IMR-90 (cell line): ENCODE measurements around the gene EPS8. TPM values are rescaled to one million over a fixed set of nuclear protein-coding genes. Genes with fewer than 3 reads are reported as not detected.

Source experiments
- ATAC-seq: fragments of 200-7000 bp; cut with Tn5 transposase; 2 replicates; pipeline ENCODE4 v1.9.1; 2020; ENCODE audit warnings: low read depth, mild to moderate bottlenecking, moderate library complexity
- BruUV-seq: library from RNA; stranded (reverse); fragments of 400-500 nt; replicated peaks from 2 replicates; lab custom pipeline; 2021; lab: Mats Ljungman, UMichigan
- CTCF ChIA-PET: fragments of 300-600 bp; formaldehyde crosslinking; extraction: SDS; loops from one replicate; lab custom pipeline; 2021; ENCODE audit warnings: antibody characterized with exemption; lab: Yijun Ruan, JAX
- POLR2A ChIA-PET: fragments of 300-600 bp; sonication (Branson Sonifier 250); formaldehyde crosslinking; loops from one replicate; lab custom pipeline; 2022; ENCODE audit warnings: antibody characterized with exemption; ENCODE audit not compliant: unreplicated experiment; lab: Charles Lee
- DNase-seq: peaks from one replicate; pipeline ENCODE4 v3.0.0; 2013
- H2AFZ ChIP-seq: replicated peaks from 2 replicates; pipeline ENCODE3; 2013; ENCODE audit warnings: low read length, mild to moderate bottlenecking; ENCODE audit not compliant: poor library complexity
- H2AK5ac ChIP-seq: 2 replicates; pipeline ENCODE4 v1.6.1; 2013; ENCODE audit warnings: low read depth, low read length, inconsistent platforms
- H2AK9ac ChIP-seq: replicated peaks from 2 replicates; pipeline ENCODE3; 2013; ENCODE audit warnings: mild to moderate bottlenecking, low read depth, low read length, moderate library complexity; ENCODE audit not compliant: poor library complexity
- H2BK120ac ChIP-seq: 2 replicates; pipeline ENCODE4 v1.6.1; 2013; ENCODE audit warnings: low read depth, low read length, inconsistent platforms
- H2BK15ac ChIP-seq: 3 replicates; pipeline ENCODE4 v1.6.1; 2013; ENCODE audit warnings: low read depth, low read length, inconsistent platforms
- H2BK20ac ChIP-seq: 2 replicates; pipeline ENCODE4 v1.6.1; 2013; ENCODE audit warnings: low read depth, mild to moderate bottlenecking, inconsistent platforms, low read length, moderate library complexity
- H2BK5ac ChIP-seq: 2 replicates; pipeline ENCODE4 v1.6.1; 2013; ENCODE audit warnings: mild to moderate bottlenecking, low read depth, low read length, inconsistent platforms; ENCODE audit not compliant: poor library complexity, severe bottlenecking
- H3K14ac ChIP-seq: replicated peaks from 2 replicates; pipeline ENCODE4 v1.6.1; 2013; ENCODE audit warnings: low read depth, low read length, inconsistent platforms
- H3K18ac ChIP-seq: 2 replicates; pipeline ENCODE4 v1.6.1; 2013; ENCODE audit warnings: low read depth, low read length, control low read depth
- H3K23ac ChIP-seq: 2 replicates; pipeline ENCODE4 v1.6.1; 2013; ENCODE audit warnings: low read depth, low read length, inconsistent platforms
- H3K27ac ChIP-seq: 2 replicates; pipeline ENCODE4 v1.5.1; 2013; ENCODE audit warnings: mild to moderate bottlenecking, control low read depth, low read length; ENCODE audit not compliant: insufficient read depth
- H3K27me3 ChIP-seq: 2 replicates; pipeline ENCODE4 v1.6.1; 2013; ENCODE audit warnings: low read length; ENCODE audit not compliant: control insufficient read depth, insufficient read depth
- H3K36me3 ChIP-seq: 2 replicates; pipeline ENCODE4 v1.6.1; 2013; ENCODE audit warnings: low read length, mixed read lengths; ENCODE audit not compliant: control insufficient read depth, insufficient read depth
- H3K4ac ChIP-seq: 2 replicates; pipeline ENCODE4 v1.6.1; 2013; ENCODE audit warnings: low read depth, low read length, inconsistent platforms
- H3K4me1 ChIP-seq: 2 replicates; pipeline ENCODE4 v1.6.1; 2013; ENCODE audit warnings: low read length, mixed read lengths; ENCODE audit not compliant: control insufficient read depth, insufficient read depth
- H3K4me2 ChIP-seq: 2 replicates; pipeline ENCODE4 v1.6.1; 2013; ENCODE audit warnings: low read depth, mild to moderate bottlenecking, control low read depth, low read length, moderate library complexity
- H3K4me3 ChIP-seq: 2 replicates; pipeline ENCODE4 v1.5.1; 2013; ENCODE audit warnings: low read depth, mild to moderate bottlenecking, control low read depth, low read length, moderate library complexity; ENCODE audit not compliant: insufficient read depth
- H3K56ac ChIP-seq: 2 replicates; pipeline ENCODE4 v1.6.1; 2013; ENCODE audit warnings: low read length, inconsistent platforms; ENCODE audit not compliant: insufficient read depth; ENCODE audit errors: extremely low read depth
- H3K79me1 ChIP-seq, 2 experiments: 2 replicates each; pipeline ENCODE4 v1.6.1; 2013; ENCODE audit warnings: low read length in 2 of 2, inconsistent platforms in 1 of 2, low read depth in 1 of 2
- H3K9ac ChIP-seq: 2 replicates; pipeline ENCODE4 v1.6.1; 2013; ENCODE audit warnings: low read depth, low read length, control low read depth
- H3K9me1 ChIP-seq: 2 replicates; pipeline ENCODE4 v1.6.1; 2013; ENCODE audit warnings: low read length, inconsistent platforms; ENCODE audit not compliant: insufficient read depth
- H3K9me3 ChIP-seq: 2 replicates; pipeline ENCODE4 v1.6.1; 2013; ENCODE audit warnings: low read length; ENCODE audit not compliant: control insufficient read depth, insufficient read depth
- H4K20me1 ChIP-seq: 2 replicates; pipeline ENCODE4 v1.6.1; 2013; ENCODE audit warnings: low read length, inconsistent platforms; ENCODE audit not compliant: insufficient read depth
- H4K5ac ChIP-seq: 2 replicates; pipeline ENCODE4 v1.6.1; 2013; ENCODE audit warnings: mild to moderate bottlenecking, low read depth, low read length, control low read depth
- H4K8ac ChIP-seq, 2 experiments: 2 replicates each; pipeline ENCODE4 v1.6.1; 2013; ENCODE audit warnings: low read depth in 2 of 2, low read length in 2 of 2, control low read depth in 1 of 2, inconsistent platforms in 1 of 2
- H4K91ac ChIP-seq: 2 replicates; pipeline ENCODE4 v1.6.1; 2013; ENCODE audit warnings: low read depth, low read length, inconsistent platforms; ENCODE audit not compliant: insufficient read depth
- BHLHE40 ChIP-seq: fragments of 150-350 bp; IDR thresholded peaks from 2 replicates; pipeline ENCODE4 v1.6.1; 2016; ENCODE audit warnings: mild to moderate bottlenecking, low read depth, low read length
- CEBPB ChIP-seq: IDR thresholded peaks from 2 replicates; pipeline ENCODE4 v1.6.1; 2012; ENCODE audit warnings: low read depth, low read length, improper control_type of control experiment
- CHD1 ChIP-seq: IDR thresholded peaks from 2 replicates; pipeline ENCODE4 v1.6.1; 2012; ENCODE audit warnings: low read depth, low read length, improper control_type of control experiment
- FOS ChIP-seq: fragments of 150-350 bp; IDR thresholded peaks from 2 replicates; pipeline ENCODE4 v1.6.1; 2016; ENCODE audit warnings: low read depth, low read length
- MAFK ChIP-seq: IDR thresholded peaks from 2 replicates; pipeline ENCODE4 v1.6.1; 2012; ENCODE audit warnings: low read depth, low read length, improper control_type of control experiment
- MXI1 ChIP-seq: IDR thresholded peaks from 2 replicates; pipeline ENCODE4 v1.6.1; 2012; ENCODE audit warnings: low read depth, mild to moderate bottlenecking, low read length, moderate library complexity, borderline replicate concordance
- NFE2L2 ChIP-seq: fragments of 150-350 bp; IDR thresholded peaks from 2 replicates; pipeline ENCODE4 v1.6.1; 2016; ENCODE audit warnings: low read depth, mild to moderate bottlenecking, low read length
- POLR2A ChIP-seq: IDR thresholded peaks from 2 replicates; pipeline ENCODE4 v1.6.1; 2012; ENCODE audit warnings: mild to moderate bottlenecking, low read depth, low read length
- RAD21 ChIP-seq: IDR thresholded peaks from 2 replicates; pipeline ENCODE4 v1.6.1; 2012; ENCODE audit warnings: low read length, improper control_type of control experiment
- RFX5 ChIP-seq: IDR thresholded peaks from 2 replicates; pipeline ENCODE4 v1.8.0; 2012; ENCODE audit warnings: low read depth, mild to moderate bottlenecking, low read length, moderate library complexity
- SMC3 ChIP-seq: fragments of 150-350 bp; IDR thresholded peaks from 2 replicates; pipeline ENCODE4 v1.6.1; 2016; ENCODE audit warnings: low read depth, mild to moderate bottlenecking, antibody characterized with exemption, low read length, moderate library complexity
- WGBS, 2 experiments: methylation state at CpG; one replicate each; pipeline versions ENCODE4 v1.1.5 to v1.1.7; 2013; ENCODE audit warnings: missing lambda C conversion rate in 2 of 2; ENCODE audit not compliant: insufficient read length in 1 of 2; ENCODE audit errors: extremely low coverage in 2 of 2; 5-methylcytosine and 5-hydroxymethylcytosine counted together
- dilution Hi-C: fragments of 300-500 bp; cut with HindIII; formaldehyde crosslinking; loops from one replicate; pipeline ENCODE4 v1.14.3; 2018; ENCODE audit warnings: low sequenced_read_pairs; ENCODE audit not compliant: unreplicated experiment
- in situ Hi-C: fragments of 300-500 bp; cut with MboI; formaldehyde crosslinking; loops from 3 replicates; pipeline ENCODE4 v1.14.3; 2019; ENCODE audit warnings: low sequenced_read_pairs, inconsistent platforms, mixed read lengths
- intact Hi-C: fragments of 100-400 bp; cut with micrococcal nuclease; formaldehyde crosslinking; loops from 2 replicates; pipeline ENCODE4 v1.10.0; 2022
- polyA plus RNA-seq, 3 experiments: library from polyadenylated mRNA; depleted of rRNA; stranded (reverse); fragments of >200 nt; gene quantifications; 2 replicates each; pipeline ENCODE4 v1.2.3, GENCODE V29; 2012; ENCODE audit warnings: low replicate concordance in 1 of 3
- total RNA-seq: library from RNA; depleted of rRNA; stranded (reverse); fragments of >200 nt; gene quantifications from 2 replicates; pipeline ENCODE4 v1.2.3, GENCODE V29; 2012
- TF ChIP-seq, protein P1 (sequence below): conservative IDR thresholded peaks from 2 replicates; pipeline ENCODE4 v1.5.1; 2012; ENCODE audit warnings: mild to moderate bottlenecking, low read depth, low read length, improper control_type of control experiment
- TF ChIP-seq, protein P2 (sequence below): fragments of 150-350 bp; IDR thresholded peaks from 2 replicates; pipeline ENCODE4 v1.6.1; 2016; ENCODE audit warnings: low read depth, mild to moderate bottlenecking, low read length, moderate library complexity, borderline replicate concordance
- TF ChIP-seq, protein P3 (sequence below): fragments of 150-350 bp; IDR thresholded peaks from 2 replicates; pipeline ENCODE4 v1.6.1; 2017; ENCODE audit warnings: mild to moderate bottlenecking, antibody characterized with exemption, low read length, low read depth

EPS8 gene
- total and polyA plus RNA-seq, 2 of the 4 experiments (the other 2 are of a cell fraction), result 45.1 to 104 TPM

DNA sequence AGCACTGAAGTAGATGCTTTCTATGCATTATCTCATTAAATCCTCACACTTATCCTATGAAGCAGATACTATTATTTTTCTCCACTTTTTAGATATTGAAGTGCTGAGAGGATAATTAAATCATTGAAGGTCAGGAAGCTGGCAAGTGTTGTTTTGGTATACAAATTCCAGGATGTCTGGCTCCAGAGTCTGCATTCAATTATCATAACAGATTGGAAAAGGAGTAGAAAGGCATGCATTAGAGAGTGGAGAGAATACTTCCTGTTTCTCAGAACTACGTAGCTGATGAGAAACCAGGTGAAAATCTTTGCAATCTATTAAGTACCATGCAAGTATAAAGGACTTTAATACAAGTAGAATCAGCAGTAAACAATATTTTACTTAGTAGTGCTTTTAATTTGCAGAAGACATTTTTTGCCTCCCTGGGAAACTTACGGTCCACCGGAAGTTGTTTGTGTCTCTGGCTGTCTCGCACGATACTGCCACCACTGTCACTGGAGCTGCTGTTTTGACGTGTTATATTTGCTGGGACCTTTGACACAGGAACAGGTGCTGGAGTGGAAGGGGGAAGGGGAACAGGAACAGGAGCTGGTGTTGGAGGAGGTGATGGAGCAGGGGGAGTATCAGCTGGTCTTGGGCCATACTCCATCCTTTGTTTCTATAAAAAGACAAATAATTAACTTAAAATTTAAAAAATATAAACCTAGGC lies 158.0 kb downstream of the EPS8 start:
- H2BK120ac ChIP-seq, result peak overlapping the region; percentile 84
- H3K36me3 ChIP-seq, result peaks cover 4% of the 10 kb centered on the region
- H3K9me3 ChIP-seq, result no peaks in the 10 kb centered on the region
- peak overlapping the region; percentile 82 for H2BK20ac ChIP-seq
- no peak overlapping the region for H3K4me3 ChIP-seq
- no peak overlapping the region for H3K9ac ChIP-seq
- peaks cover 6 to 26% of the 10 kb centered on the region in 2 experiments; a peak in 3 of 4 replicates for H3K79me1 ChIP-seq
- H4K91ac ChIP-seq, result peak overlapping the region; percentile 56
- TF ChIP-seq NFE2L2 (no peak), SMC3 (no peak), MXI1 (no peak), CEBPB (no peak), RFX5 (no peak), MAFK (no peak), RAD21 (no peak), CHD1 (no peak), FOS (no peak), POLR2A (no peak), BHLHE40 (no peak)
- TF ChIP-seq, protein P1, sequence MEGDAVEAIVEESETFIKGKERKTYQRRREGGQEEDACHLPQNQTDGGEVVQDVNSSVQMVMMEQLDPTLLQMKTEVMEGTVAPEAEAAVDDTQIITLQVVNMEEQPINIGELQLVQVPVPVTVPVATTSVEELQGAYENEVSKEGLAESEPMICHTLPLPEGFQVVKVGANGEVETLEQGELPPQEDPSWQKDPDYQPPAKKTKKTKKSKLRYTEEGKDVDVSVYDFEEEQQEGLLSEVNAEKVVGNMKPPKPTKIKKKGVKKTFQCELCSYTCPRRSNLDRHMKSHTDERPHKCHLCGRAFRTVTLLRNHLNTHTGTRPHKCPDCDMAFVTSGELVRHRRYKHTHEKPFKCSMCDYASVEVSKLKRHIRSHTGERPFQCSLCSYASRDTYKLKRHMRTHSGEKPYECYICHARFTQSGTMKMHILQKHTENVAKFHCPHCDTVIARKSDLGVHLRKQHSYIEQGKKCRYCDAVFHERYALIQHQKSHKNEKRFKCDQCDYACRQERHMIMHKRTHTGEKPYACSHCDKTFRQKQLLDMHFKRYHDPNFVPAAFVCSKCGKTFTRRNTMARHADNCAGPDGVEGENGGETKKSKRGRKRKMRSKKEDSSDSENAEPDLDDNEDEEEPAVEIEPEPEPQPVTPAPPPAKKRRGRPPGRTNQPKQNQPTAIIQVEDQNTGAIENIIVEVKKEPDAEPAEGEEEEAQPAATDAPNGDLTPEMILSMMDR, result no peak
- TF ChIP-seq, protein P2, sequence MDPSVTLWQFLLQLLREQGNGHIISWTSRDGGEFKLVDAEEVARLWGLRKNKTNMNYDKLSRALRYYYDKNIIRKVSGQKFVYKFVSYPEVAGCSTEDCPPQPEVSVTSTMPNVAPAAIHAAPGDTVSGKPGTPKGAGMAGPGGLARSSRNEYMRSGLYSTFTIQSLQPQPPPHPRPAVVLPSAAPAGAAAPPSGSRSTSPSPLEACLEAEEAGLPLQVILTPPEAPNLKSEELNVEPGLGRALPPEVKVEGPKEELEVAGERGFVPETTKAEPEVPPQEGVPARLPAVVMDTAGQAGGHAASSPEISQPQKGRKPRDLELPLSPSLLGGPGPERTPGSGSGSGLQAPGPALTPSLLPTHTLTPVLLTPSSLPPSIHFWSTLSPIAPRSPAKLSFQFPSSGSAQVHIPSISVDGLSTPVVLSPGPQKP, result no peak
- TF ChIP-seq, protein P3, sequence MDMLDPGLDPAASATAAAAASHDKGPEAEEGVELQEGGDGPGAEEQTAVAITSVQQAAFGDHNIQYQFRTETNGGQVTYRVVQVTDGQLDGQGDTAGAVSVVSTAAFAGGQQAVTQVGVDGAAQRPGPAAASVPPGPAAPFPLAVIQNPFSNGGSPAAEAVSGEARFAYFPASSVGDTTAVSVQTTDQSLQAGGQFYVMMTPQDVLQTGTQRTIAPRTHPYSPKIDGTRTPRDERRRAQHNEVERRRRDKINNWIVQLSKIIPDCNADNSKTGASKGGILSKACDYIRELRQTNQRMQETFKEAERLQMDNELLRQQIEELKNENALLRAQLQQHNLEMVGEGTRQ, result no peak
- ChIA-PET CTCF (no interaction called here), POLR2A (interaction anchor here (0.6 kb wide), 1 partner anchor 971 kb away, joined by 3 read pairs; no protein-coding TSS in a partner anchor)
- H3K23ac ChIP-seq, result peak overlapping the region; percentile 91; the same call in 1 of the 2 replicates
- no CpG with 5 or more reads among the region's 6 CpGs for WGBS, 2 experiments
- DNase-seq (no peak), ATAC-seq (no peak)
- H2AK5ac ChIP-seq, result peak overlapping the region; percentile 97
- peak overlapping the region; percentile 92; the same call in 2 of the 3 replicates for H2BK15ac ChIP-seq
- peak overlapping the region; percentile 31 for H2AK9ac ChIP-seq
- in situ Hi-C loops (no loop called here), dilution Hi-C loops (no loop called here), intact Hi-C loops (no loop called here)
- H3K9me1 ChIP-seq, result peaks cover 10% of the 10 kb centered on the region
- peak overlapping the region; percentile 94 for H3K4ac ChIP-seq
- H2AFZ ChIP-seq, result peak overlapping the region; percentile 28
- peak overlapping the region; percentile 74; the same call in 1 of the 2 replicates for H3K18ac ChIP-seq
- peak overlapping the region; percentile 85 for H3K14ac ChIP-seq
- H3K4me2 ChIP-seq, result no peak overlapping the region
- peak overlapping the region; percentile 46 to 66; a peak in 2 of 4 replicates for H4K8ac ChIP-seq
- no peaks in the 10 kb centered on the region for H4K20me1 ChIP-seq
- H3K27me3 ChIP-seq, result no peaks in the 10 kb centered on the region
- H3K27ac ChIP-seq, result peak overlapping the region; percentile 78
- BruUV-seq, result no TSS peak
- H2BK5ac ChIP-seq, result peak overlapping the region; percentile 100
- no peak overlapping the region for H3K56ac ChIP-seq
- peaks cover 17% of the 10 kb centered on the region for H3K4me1 ChIP-seq
- H4K5ac ChIP-seq, result no peak overlapping the region; the same call in 1 of the 2 replicates
